Measurements from ENCODE around the gene SPP1.

Gene SPP1

DNA sequence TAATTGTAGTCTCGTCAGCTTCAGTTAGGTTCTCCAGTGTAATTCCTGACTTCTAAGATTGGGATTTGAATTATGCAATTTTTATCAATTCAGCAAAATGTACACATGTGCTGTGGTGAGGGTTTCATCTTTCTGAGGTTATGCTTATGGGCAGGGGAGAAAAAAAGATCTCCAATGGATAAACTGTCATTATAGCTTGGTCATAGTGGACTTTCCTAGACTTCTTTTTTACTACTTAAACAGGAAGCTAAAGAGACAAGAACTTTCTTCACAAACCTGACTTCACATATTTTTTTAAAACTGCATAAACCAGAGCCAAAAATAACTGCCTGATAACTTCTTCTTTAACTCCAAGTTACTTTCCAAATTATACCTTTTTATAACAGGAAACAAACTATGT is 21.7 kb upstream of the SPP1 start:
- DNase-seq (ENCODE audit: low spot score) = no peak

DNA sequence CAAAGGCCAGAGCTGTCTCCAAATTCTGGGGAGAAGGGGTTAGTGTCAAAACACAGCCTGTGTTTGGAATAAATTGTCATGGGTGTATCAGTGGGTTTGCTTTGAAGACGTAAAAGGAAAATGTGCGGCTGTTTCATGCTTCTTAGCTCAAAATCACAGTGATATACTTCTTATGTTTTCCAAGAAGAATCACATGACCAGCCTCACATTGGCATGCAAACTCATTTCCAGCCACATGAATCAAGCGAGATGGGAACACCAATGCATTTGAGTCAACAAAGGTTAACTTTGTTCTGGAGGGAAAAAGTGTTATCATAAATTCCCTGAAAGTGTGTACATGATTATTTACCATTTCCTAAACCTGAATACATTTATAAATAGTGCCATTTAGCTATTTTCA is 19.0 kb upstream of the SPP1 start:
- DNase-seq (ENCODE audit: low spot score) = no peak

DNA sequence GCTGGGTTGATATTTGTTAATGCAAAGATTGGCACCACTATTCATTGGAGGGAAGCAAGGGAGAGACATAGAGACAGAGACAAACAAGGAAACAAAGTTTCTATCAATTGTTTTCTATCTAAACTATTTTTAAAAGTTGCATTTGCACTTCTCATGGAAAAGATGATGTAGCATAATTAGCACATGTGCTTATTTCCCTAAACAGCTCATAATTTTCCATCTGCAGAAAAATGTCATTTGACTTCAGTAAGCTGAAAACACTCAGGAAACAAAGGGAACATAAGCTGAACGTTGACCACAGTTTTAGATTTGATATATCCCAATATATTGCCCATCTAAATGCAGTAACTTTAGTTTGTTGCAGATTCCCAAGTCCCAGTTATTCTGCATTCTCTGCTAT is 18.5 kb upstream of the SPP1 start:
- no peak for DNase-seq (ENCODE audit: low spot score)

DNA sequence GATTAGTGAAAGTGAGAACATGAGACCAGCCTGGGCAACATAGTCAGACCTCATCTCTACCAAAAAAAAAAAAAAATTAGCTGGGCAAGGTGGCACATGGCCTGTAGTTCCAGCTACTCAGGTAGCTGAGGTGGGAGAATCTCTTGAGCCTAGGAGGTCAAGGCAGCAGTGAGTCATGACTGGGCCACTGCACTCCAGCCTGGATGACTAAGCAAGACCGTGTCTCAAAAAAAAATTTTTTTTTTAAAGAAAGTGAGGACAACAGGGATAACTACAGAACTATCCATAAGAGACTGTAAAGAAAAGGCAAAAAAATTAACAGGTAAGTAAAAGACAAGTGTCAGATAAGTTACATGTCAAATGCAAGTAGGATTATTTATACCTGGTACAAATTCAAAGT is 13.5 kb upstream of the SPP1 start:
- DNase-seq (ENCODE audit: low spot score) = no peak

DNA sequence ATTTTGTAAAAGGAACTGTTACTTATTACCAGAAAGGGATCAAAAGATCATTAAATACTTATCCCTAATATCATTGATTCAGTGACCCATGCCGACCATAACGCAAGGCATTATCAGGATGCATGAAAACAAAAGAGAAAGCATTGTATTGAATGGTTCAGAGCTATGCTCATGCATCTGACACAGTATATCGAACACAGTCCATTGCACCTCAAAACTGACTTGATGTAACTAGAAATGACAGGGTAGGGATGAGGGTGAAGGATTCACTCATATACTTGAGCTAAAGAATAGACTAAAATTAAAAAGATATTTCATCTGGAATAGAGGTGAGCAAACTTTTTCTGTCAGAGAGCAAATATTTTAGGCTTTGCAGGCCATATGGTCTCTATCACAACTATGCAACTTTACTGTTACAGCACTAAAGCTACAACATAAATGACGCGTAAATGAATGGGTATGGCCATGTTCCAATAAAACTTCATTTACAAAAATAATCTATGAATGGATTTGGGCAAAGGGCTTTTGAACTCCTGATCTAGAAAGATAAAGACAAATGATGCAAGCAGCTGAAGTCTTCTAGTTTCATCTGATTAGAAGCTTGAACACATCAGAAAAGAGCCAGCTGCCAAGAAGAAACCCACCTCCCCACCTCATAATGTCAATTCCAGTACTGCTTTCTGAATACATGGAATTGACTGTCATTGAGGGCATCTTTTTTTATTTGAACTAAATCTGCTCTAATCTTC is 12.9 kb upstream of the SPP1 start:
- no peak for DNase-seq (ENCODE audit: low spot score)

DNA sequence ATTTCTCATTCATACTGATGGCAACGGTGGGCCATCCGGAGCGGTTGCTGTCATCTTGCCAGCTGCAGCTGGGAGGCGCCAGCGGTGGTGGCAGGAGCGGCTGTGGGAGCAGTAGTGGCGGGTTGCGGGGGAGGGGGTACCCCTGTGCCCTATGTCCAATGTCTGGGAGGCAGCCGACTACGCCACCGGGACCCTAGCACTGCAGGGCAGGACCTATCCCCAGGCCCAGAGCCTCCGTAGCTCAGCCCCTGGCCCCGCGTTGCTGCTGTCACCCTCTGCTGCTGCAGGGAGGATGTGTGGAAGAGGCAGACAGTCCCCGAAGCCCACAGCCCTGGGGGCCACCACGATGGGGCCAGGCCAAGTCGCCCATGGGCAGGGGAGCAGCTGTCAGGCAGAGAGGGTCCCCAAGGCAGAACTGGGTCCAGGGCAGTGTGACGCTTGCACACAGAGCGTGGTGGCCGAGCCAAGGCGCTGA is 10.0 kb upstream of the SPP1 start:
- no peak for DNase-seq (ENCODE audit: low spot score)

DNA sequence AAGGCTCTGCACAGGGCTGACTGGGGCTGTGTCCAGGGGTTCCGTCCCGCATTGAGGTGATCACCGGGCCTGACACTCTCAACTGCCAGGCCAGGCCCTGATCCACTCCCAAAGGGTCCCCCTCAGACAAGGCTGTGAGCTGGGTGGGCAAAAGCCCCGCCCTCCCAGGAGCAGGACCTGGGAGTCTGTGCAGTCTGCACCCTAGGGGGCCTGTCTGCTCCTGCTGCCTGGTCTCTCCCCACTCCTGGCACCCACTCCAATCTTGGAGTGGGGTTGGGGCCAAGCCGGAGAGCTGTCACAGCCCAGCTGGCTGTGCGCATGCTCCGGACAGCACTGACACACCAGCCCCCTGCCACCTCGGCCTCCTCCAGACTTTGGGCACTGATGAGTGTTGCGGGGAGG is 9.4 kb upstream of the SPP1 start:
- DNase-seq (ENCODE audit: low spot score) = no peak

DNA sequence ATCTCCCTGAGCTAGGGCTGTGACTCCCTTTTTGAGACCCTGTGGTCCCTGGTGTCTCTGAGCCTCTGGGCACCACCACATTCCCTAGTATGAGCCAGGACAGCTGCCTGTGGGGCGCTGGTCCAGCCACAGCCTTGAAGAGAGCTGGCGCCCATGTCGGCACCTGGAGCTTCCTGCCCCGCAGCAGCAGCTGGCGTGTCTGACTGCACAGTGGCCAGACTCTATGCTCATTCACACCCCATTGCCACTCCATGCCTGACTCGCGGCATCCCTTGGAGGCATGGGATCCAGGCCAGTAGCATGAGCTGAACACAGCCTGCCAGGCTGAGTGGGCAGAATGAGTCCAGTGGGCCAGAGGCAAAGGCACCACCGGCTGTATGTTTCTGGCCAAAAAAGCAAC is 8.3 kb upstream of the SPP1 start:
- DNase-seq (ENCODE audit: low spot score) = no peak

DNA sequence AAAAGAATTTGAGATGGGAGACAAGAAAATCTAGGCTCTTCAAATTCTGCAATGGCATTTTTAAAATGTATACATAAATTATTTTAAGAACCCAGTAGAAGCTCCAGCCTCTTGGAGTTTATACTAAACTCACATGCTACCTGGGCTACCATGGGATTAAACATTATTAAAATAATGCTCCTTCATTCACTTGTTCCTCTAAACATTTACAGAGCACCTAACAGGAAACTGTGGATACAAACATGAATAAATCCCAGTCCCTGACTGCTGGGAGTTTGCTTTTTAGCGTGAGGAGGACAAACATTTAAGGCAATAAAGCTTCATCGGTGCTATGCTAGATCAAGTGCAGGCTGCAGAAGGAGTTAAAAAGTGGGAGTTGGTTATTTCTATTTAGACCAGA is 5.4 kb upstream of the SPP1 start:
- DNase-seq (ENCODE audit: low spot score) = no peak

DNA sequence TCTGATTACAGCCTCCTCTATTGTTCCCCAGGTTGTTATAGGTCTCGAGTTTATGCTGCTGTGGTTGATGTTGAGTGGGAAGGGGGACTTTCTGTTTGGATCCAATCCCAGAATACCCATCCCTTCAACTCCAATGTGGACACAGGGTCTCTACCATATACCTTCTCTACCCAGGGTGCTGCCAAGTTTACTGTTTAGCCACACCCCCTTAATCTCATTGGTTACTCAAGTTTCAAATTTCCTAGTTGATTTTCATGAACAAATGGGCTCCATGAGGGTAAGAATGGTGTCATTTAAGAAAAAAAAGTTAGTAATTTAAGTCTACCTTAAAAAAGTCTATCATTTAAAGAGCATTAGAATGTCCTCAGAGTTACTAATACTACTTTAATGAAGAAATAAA is 3.6 kb upstream of the SPP1 start:
- DNase-seq (ENCODE audit: low spot score) = no peak

DNA sequence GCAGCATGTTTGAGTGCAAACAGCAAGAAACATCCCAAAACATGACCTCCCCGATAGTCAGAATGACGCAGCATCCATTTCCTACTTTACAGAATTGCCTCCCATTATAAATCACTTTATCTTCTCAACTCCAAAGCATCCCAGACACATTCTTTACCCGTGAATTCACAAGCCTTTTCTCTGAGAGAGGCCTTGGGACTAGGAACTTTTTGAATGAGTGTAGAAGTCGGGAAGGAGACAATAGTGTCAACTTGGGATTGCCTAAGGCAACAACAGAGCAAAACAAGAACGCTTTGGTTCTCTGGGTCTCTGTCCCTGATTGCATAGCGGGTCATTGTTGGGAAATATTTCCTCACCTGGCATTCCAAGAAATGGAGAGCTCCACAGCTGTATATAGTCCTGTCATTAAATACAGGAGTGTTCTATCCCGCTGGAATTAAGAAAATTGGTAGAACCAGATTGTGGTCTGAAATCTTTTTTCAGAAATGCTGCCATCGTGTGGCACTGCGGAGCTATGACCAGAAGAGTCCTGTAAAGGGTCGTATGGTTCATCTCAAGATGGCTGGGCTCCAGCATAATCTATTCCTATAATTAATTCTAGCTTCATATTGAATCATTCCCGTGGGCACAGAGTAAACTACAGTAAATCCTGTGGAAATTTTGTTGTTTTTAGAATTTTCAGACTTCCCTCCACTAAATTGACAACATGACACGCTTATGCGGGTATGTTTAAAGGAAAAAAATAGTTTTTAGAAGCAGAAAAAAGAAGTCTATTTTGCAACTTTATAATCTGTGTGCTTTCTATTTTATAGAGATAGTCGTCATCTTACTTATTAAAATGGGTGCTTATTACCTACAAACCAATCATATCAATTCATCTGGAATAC is 2.0 kb upstream of the SPP1 start:
- DNase-seq (ENCODE audit: low spot score) = peak; percentile 35

DNA sequence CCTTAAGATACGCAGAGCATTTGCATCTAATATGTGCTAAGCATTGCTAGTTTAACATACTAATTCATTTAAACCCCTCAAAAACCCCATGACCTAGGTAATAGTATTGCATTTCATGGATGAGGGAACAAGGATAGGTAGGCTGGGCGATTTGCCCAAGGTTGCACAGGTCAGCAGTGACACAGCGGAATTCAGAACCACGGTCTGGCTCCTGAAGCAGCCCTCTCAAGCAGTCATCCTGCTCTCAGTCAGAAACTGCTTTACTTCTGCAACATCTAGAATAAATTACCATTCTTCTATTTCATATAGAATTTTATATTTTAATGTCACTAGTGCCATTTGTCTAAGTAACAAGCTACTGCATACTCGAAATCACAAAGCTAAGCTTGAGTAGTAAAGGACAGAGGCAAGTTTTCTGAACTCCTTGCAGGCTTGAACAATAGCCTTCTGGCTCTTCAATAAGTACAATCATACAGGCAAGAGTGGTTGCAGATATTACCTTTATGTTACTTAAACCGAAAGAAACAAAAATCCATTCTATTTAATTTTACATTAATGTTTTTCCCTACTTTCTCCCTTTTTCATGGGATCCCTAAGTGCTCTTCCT is 555 bp upstream of the SPP1 start:
- DNase-seq (ENCODE audit: low spot score) = no peak

DNA sequence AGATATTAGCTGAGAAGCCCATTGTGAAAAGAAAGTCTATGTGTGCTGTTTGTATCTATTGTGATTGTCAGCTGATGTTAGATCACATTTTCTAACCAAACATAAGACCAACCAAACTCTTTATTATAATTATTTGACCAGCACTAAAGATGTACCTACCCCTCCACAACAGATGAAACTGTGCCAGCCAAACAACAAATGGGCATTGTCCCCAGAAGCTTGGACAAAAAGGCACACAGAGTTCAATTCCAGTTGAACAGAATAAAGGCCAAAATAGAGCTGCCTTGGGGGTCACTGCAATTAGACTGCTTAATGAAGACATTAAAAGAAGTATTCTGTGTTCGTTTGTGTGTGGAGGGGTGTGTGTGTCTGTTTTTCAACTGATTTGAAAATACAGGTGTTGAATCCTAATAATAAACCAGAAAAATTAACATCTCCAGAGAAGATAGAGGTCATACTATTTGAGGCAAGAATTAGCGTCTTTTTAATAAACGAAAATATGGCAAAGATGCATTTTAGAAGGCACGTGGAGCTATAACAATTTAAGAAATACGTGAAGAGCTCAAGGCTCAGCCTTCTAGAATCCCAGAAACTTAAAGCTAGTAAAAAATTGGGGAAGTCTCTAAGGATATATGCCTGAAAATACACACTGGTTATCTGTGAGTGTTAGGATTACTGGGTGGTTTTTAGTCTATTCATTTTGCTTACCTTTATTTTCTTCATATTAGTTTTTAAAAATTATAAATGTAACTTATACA is 2.2 kb downstream of the SPP1 start:
- no peak for DNase-seq (ENCODE audit: low spot score)

DNA sequence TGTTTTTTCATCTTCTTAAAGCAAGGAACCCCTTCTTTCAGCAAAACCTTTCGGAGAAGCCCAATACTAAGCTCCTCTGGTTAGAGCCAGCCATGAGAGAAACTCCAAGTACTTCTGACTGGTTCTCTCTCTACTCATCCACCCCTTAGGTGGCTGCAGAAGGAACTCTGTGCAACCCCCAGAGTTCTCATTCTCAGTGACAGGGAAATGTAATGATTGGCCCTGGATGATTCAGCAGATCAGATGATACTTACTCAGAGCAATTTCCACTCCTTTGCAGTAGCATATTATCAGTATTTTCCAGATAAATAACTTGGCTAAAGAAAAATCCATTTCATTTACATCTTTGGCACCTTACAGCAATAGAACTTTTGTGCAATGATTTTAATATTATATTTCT is 3.2 kb downstream of the SPP1 start:
- no peak for DNase-seq (ENCODE audit: low spot score)

DNA sequence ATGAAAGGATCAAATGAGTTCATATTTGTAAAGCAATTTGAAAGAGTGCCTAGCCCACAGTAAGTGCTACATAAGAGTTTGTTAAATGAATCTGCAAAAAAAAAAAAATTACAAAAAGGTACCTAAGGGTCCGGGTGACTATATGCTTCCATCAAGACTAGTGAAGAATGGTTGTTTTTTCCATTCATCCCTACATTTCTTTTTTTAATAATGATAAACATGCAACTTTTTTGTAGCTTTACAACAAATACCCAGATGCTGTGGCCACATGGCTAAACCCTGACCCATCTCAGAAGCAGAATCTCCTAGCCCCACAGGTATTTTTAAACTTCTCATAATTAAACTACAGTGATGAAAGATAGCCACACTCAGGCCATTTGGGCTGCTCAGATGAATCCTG is 4.3 kb downstream of the SPP1 start:
- no peak for DNase-seq (ENCODE audit: low spot score)

DNA sequence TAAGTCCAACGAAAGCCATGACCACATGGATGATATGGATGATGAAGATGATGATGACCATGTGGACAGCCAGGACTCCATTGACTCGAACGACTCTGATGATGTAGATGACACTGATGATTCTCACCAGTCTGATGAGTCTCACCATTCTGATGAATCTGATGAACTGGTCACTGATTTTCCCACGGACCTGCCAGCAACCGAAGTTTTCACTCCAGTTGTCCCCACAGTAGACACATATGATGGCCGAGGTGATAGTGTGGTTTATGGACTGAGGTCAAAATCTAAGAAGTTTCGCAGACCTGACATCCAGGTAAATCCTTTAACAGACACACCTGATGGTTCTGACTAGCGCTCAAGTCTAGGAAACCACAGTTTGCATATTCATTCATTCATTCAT is 6.0 kb downstream of the SPP1 start:
- no peak for DNase-seq (ENCODE audit: low spot score)

DNA sequence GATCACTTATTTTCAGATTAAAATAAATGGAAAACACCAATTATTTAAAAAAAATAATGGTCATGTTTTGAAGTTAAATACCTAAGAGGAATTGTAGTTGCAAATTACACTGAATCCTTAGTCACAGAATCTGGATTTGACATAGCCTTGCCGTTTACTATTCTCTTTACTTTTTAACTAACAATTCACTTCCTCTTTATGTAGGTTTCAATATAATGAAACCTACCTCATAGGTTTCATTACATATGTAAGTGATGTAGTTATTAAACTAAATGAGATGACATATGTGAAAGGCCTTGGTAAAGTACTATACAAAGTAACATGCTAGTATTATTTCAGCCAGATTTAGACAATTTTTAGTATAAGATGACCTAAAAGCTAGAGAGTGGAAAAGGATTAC is 6.5 kb downstream of the SPP1 start:
- no peak for DNase-seq (ENCODE audit: low spot score)

DNA sequence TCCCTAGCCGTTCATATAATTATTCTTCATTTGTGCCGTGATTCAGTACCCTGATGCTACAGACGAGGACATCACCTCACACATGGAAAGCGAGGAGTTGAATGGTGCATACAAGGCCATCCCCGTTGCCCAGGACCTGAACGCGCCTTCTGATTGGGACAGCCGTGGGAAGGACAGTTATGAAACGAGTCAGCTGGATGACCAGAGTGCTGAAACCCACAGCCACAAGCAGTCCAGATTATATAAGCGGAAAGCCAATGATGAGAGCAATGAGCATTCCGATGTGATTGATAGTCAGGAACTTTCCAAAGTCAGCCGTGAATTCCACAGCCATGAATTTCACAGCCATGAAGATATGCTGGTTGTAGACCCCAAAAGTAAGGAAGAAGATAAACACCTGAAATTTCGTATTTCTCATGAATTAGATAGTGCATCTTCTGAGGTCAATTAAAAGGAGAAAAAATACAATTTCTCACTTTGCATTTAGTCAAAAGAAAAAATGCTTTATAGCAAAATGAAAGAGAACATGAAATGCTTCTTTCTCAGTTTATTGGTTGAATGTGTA is 7.0 kb downstream of the SPP1 start:
- DNase-seq (ENCODE audit: low spot score) = no peak

DNA sequence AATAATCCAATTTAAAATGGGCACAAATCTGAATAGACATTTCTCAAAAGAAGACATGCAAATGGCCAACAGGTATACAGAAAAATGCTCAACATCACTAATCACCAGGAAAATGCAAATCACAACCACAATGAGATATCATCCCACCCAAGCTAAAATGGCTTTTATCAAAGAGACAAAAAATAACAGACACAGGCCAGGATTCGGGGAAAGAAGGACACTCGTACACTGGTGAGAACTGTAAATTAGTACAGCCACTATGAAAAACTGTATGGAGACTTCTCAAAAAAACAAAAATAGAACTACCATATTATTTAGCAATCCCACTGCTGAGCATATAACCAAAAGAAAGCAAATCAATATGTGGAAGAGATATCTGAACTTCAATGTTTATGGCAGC is 8.5 kb downstream of the SPP1 start:
- no peak for DNase-seq (ENCODE audit: low spot score)

DNA sequence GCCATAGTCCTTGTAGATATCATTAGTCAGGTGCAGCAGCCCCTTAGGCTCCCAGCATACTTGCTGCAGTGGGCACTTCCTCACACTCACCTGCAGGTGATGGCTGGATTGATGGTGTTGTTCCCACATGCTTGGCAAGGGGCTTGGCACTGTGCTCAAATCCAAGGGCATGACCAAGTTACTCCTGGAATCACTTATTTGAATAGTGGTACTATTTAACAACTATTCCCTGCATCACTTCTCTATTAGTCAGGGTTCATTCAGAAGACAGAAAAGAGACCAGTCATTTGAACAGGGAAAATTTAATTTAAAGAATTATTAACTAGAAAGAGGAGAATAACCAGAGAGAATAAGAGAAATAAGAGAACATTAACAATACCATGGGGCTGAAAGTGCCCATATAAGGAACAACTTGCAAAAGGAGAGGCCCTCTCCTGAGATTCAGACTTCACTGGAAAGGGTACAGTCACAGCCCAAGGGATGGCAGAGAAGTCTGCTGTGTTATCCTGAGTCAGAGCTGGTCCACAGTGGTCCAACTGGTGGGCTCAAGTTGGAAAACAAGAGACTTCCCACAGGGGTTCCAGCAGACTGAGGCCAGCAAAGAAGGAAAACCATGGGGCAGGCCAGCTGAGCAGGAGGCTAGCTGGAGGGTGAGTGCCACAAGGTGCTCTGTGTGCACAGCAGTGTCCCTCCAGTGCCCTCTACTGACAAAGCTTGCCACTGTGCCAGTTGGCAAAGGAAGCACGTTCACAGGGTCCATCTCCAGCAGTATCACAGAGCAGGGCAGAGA is 9.8 kb downstream of the SPP1 start:
- DNase-seq (ENCODE audit: low spot score) = peak; percentile 27

DNA sequence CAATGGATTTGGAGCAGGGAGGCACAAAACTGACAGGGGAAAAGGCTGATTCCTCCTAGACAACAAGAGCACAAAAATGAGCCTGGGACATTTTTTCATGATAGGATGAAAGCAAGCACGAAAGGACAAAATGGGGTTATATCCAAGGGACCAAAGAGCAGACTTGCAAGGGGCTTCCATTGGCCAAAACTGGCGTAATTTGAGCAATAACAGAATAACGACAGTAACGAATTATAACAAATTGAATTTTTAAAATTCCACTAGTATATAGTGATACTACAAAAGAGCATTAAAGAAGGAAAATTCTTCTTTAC is 10.3 kb downstream of the SPP1 start:
- no peak for DNase-seq (ENCODE audit: low spot score)
